Mucosa of rectum (tissue), 2 donors: ENCODE results near the gene ANKH.

ENCODE experiments used
- H3K27ac ChIP-seq, 2 donors: one replicate each; pipeline ENCODE4 v1.7.0; 2013; ENCODE audit warnings: inconsistent platforms in 2 of 2, low read depth in 2 of 2, low read length in 2 of 2
- H3K27me3 ChIP-seq, 2 donors: one replicate each; pipeline ENCODE4 v1.7.0; 2013; ENCODE audit warnings: low read length in 2 of 2; ENCODE audit not compliant: control insufficient read depth in 2 of 2, insufficient read depth in 2 of 2
- H3K36me3 ChIP-seq, 2 donors: one replicate each; pipeline ENCODE4 v1.7.0; 2013; ENCODE audit warnings: low read length in 2 of 2; ENCODE audit not compliant: control insufficient read depth in 2 of 2, insufficient read depth in 2 of 2
- H3K4me1 ChIP-seq, 2 donors: one replicate each; pipeline ENCODE4 v1.7.0; 2013; ENCODE audit warnings: low read length in 2 of 2, mild to moderate bottlenecking in 1 of 2; ENCODE audit not compliant: control insufficient read depth in 2 of 2, insufficient read depth in 2 of 2
- H3K4me3 ChIP-seq, 2 donors: one replicate each; pipeline ENCODE4 v1.7.0; 2013; ENCODE audit warnings: low read length in 2 of 2
- H3K9ac ChIP-seq, 2 donors: one replicate each; pipeline ENCODE4 v1.7.0; 2013; ENCODE audit warnings: low read length in 2 of 2, low read depth in 1 of 2, mild to moderate bottlenecking in 1 of 2
- H3K9me3 ChIP-seq, 2 donors: one replicate each; pipeline ENCODE4 v1.7.0; 2013; ENCODE audit warnings: low read length in 2 of 2; ENCODE audit not compliant: control insufficient read depth in 2 of 2
- donor health status: healthy.
- donor health status: Normal muscosa, but diverticular disease.

ANKH gene

DNA sequence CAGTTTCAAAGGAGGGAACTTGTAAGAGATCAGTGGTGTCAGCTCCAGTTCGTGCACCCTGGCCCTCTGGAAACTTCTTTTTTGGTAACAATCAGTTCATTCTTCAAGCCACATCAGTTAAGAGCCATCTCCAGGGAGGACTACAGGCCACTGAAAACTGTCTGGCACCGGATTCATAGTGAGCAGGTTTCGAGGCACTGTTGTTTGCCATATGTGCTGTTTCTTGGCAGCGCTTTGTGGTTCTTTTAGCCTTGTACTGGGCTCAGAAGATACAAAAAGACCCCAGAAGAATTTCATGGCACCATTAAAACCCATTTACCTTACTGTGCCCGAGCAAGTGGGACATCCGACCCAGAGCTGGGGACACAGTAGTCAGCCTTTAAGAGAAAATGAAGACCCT lies 138.6 kb downstream of the ANKH start:
- Histone ChIP-seq H3K27ac (no peak overlapping the region), H3K27me3 (no peaks in the 10 kb centered on the region), H3K4me1 (peaks cover 8 to 9% of the 10 kb centered on the region in 2 donors), H3K9me3 (no peaks in the 10 kb centered on the region), H3K9ac (no peak overlapping the region), H3K4me3 (no peak overlapping the region), H3K36me3 (peaks cover 19 to 30% of the 10 kb centered on the region in 2 donors)

- peaks cover 12 to 31% of the 10 kb centered on the region in 2 donors for H3K36me3 ChIP-seq
- no peak overlapping the region for H3K9ac ChIP-seq
- H3K27ac ChIP-seq = no peak overlapping the region
- H3K4me1 ChIP-seq = peaks cover 10 to 12% of the 10 kb centered on the region in 2 donors
- no peaks in the 10 kb centered on the region for H3K9me3 ChIP-seq
- no peak overlapping the region for H3K4me3 ChIP-seq
- no peaks in the 10 kb centered on the region for H3K27me3 ChIP-seq
Observed at GRCh38 chr5:14730881-14731280, 140.7 kb downstream of the ANKH start.

- no peak overlapping the region for H3K9ac ChIP-seq
- H3K27ac ChIP-seq = no peak overlapping the region
- no peak overlapping the region for H3K4me3 ChIP-seq
- H3K9me3 ChIP-seq = no peaks in the 10 kb centered on the region
- H3K4me1 ChIP-seq = peaks cover 10 to 12% of the 10 kb centered on the region in 2 donors
- H3K27me3 ChIP-seq = no peaks in the 10 kb centered on the region
- peaks cover 12 to 32% of the 10 kb centered on the region in 2 donors for H3K36me3 ChIP-seq
Observed at GRCh38 chr5:14730466-14730865, 141.1 kb downstream of the ANKH start.

GRCh38 chr5:14729448-14730385 lies 141.9 kb downstream of the ANKH start:
- Histone ChIP-seq H3K27me3 (no peaks in the 10 kb centered on the region), H3K4me3 (no peak overlapping the region), H3K9me3 (no peaks in the 10 kb centered on the region), H3K36me3 (peaks cover 18 to 39% of the 10 kb centered on the region in 2 donors), H3K27ac (no peak overlapping the region), H3K4me1 (peaks cover 10 to 12% of the 10 kb centered on the region in 2 donors), H3K9ac (no peak overlapping the region)

- H3K27ac ChIP-seq = peak overlapping the region in 1 of 2 donors; percentile 4
- no peak overlapping the region for H3K4me3 ChIP-seq
- H3K36me3 ChIP-seq = peaks cover 18 to 39% of the 10 kb centered on the region in 2 donors
- H3K9ac ChIP-seq = no peak overlapping the region
- H3K27me3 ChIP-seq = no peaks in the 10 kb centered on the region
- no peaks in the 10 kb centered on the region for H3K9me3 ChIP-seq
- H3K4me1 ChIP-seq = peaks cover 10 to 12% of the 10 kb centered on the region in 2 donors
Observed at GRCh38 chr5:14728459-14728938, 143.1 kb downstream of the ANKH start.

DNA sequence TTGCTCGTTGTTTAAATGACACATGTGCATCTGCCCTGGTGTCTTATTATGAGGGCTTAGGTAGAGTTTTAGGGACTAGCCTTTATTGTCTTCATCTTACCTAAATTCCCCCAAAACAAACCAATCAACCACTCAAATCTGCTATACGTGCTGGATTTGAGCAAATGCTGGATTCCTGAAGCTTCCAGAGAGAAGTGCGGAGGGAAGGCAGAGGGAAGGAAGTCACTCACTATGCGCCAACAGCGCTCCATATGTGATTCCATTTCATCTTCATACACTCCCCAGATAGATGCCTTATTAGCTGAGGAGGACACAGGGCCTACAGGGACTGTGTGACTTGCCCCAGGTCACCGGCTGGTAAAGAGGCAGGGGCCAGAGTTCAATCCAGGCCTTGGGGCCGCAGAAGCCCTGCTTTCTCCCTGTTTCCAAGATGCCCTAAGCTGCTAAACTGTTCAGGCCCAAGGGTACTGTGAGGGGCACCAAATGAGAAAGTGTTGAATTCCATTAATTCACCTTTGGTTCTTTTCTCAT lies 143.6 kb downstream of the ANKH start:
- no peaks in the 10 kb centered on the region for H3K27me3 ChIP-seq
- H3K4me1 ChIP-seq = peaks cover 10 to 12% of the 10 kb centered on the region in 2 donors
- no peak overlapping the region for H3K4me3 ChIP-seq
- peaks cover 17 to 38% of the 10 kb centered on the region in 2 donors for H3K36me3 ChIP-seq
- peak overlapping the region in 1 of 2 donors; percentile 4 for H3K27ac ChIP-seq
- no peaks in the 10 kb centered on the region for H3K9me3 ChIP-seq
- H3K9ac ChIP-seq = no peak overlapping the region

GRCh38 chr5:14727428-14727865 lies 144.1 kb downstream of the ANKH start:
- no peaks in the 10 kb centered on the region for H3K27me3 ChIP-seq
- no peak overlapping the region for H3K9ac ChIP-seq
- peaks cover 12 to 33% of the 10 kb centered on the region in 2 donors for H3K36me3 ChIP-seq
- H3K27ac ChIP-seq = no peak overlapping the region
- H3K9me3 ChIP-seq = no peaks in the 10 kb centered on the region
- peaks cover 10 to 12% of the 10 kb centered on the region in 2 donors for H3K4me1 ChIP-seq
- H3K4me3 ChIP-seq = no peak overlapping the region

DNA sequence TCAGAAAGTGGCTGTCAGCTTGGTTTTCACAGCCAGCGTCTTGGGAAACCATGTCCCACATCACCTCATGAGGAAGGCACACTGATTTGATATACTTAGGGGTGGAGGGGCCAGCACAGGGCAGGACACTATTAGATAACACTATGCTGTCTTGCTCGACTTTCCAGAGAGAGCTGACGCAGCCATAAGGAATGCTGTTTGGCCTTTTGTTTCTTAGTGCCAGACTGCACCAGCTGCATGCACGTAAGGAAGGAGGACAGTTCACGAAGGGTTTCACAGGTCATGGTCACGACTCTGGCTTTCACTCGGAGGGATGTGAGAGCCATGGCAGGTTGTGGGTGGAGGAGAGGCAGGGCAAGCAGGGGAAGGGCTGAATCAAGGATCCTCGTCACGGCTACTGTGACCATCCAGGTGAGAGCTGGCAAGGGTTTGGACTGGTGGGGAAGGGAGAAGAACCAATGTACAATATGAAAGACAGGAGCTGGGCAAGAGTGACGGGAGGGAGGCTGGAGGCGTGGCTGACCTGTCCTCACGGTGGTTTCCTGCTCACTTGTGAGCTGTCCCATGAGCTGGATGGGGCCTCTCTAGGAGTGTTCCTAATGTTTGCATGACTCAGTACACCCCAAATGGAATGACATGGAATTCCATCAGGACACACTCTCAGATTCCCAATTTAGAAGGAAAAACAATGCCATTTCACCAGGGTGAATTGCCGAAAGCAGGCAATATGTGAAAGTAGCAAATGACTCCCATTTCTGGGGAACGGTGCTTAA lies 145.3 kb downstream of the ANKH start:
- H3K9ac ChIP-seq = no peak overlapping the region
- no peak overlapping the region for H3K27ac ChIP-seq
- H3K4me1 ChIP-seq = peaks cover 10 to 12% of the 10 kb centered on the region in 2 donors
- no peaks in the 10 kb centered on the region for H3K27me3 ChIP-seq
- peaks cover 6 to 32% of the 10 kb centered on the region in 2 donors for H3K36me3 ChIP-seq
- no peak overlapping the region for H3K4me3 ChIP-seq
- H3K9me3 ChIP-seq = no peaks in the 10 kb centered on the region

GRCh38 chr5:14724633-14725032 lies 146.9 kb downstream of the ANKH start:
- Histone ChIP-seq H3K9ac (no peak overlapping the region), H3K4me3 (no peak overlapping the region), H3K4me1 (peaks cover 10 to 12% of the 10 kb centered on the region in 2 donors), H3K27ac (no peak overlapping the region), H3K27me3 (no peaks in the 10 kb centered on the region), H3K9me3 (no peaks in the 10 kb centered on the region), H3K36me3 (peaks cover 6 to 31% of the 10 kb centered on the region in 2 donors)
